Neural cell (in vitro differentiated cells): ENCODE data around the gene HUS1. TPM values are rescaled to one million over a fixed set of nuclear protein-coding genes. Genes with fewer than 3 reads are reported as not detected.
A peak's percentile ranks its signal among the peaks of the same experiment; 100 is the strongest.

ENCODE experiments used
- H2AFZ ChIP-seq: fragments of 200-600, 300-800 bp; sonication (generic), shearing (Covaris generic); 2 replicates; pipeline ENCODE4 v1.6.0; 2014; ENCODE audit warnings: low read depth, mild to moderate bottlenecking, antibody characterized with exemption, low read length, moderate library complexity
- H3F3A ChIP-seq: fragments of 200-600 bp; shearing (Covaris generic); 2 replicates; pipeline ENCODE4 v1.6.1; 2016; ENCODE audit warnings: mild to moderate bottlenecking, moderate library complexity, mixed read lengths, antibody characterized with exemption, low read length; ENCODE audit not compliant: insufficient read depth, poor library complexity, severe bottlenecking
- H3K27ac ChIP-seq: fragments of 200-600, 300-800 bp; sonication (generic), shearing (Covaris generic); 2 replicates; pipeline ENCODE4 v1.5.1; 2014; ENCODE audit warnings: mild to moderate bottlenecking, low read length, moderate library complexity
- H3K27me3 ChIP-seq: fragments of 300-800, 200-600 bp; sonication (generic), shearing (Covaris generic); 2 replicates; pipeline ENCODE4 v1.6.0; 2014; ENCODE audit warnings: mild to moderate bottlenecking, low read depth, low read length, moderate library complexity; ENCODE audit not compliant: insufficient read depth
- H3K36me3 ChIP-seq: fragments of 300-800, 200-600 bp; sonication (generic), shearing (Covaris generic); 2 replicates; pipeline ENCODE4 v1.5.1; 2014; ENCODE audit warnings: mild to moderate bottlenecking, antibody characterized with exemption, low read length, moderate library complexity; ENCODE audit not compliant: insufficient read depth
- H3K4me2 ChIP-seq: fragments of 300-800, 200-600 bp; sonication (generic), shearing (Covaris generic); 2 replicates; pipeline ENCODE4 v1.6.0; 2014; ENCODE audit warnings: mild to moderate bottlenecking, low read length
- H3K4me3 ChIP-seq: fragments of 300-800, 200-600 bp; sonication (generic), shearing (Covaris generic); 2 replicates; pipeline ENCODE4 v1.5.1; 2014; ENCODE audit warnings: mild to moderate bottlenecking, low read length, moderate library complexity
- H3K79me2 ChIP-seq: fragments of 200-600 bp; shearing (Covaris generic); replicated peaks from 2 replicates; pipeline ENCODE4 v1.6.0; 2014; ENCODE audit warnings: mild to moderate bottlenecking, low read length, moderate library complexity; ENCODE audit not compliant: insufficient read depth
- H3K9ac ChIP-seq: fragments of 300-800, 200-600 bp; sonication (generic), shearing (Covaris generic); 2 replicates; pipeline ENCODE4 v1.6.1; 2016; ENCODE audit warnings: mild to moderate bottlenecking, low read length, mixed read lengths
- H3K9me2 ChIP-seq: fragments of 200-600 bp; shearing (Covaris generic); 2 replicates; pipeline ENCODE4 v1.6.1; 2016; ENCODE audit warnings: mild to moderate bottlenecking, low read length, mixed read lengths; ENCODE audit not compliant: insufficient read depth
- H3K9me3 ChIP-seq: fragments of 200-600, 300-800 bp; sonication (generic), shearing (Covaris generic); 2 replicates; pipeline ENCODE4 v1.6.1; 2016; ENCODE audit warnings: mild to moderate bottlenecking, mixed run types, low read length, moderate library complexity, mixed read lengths
- H4K20me1 ChIP-seq: fragments of 200-600 bp; shearing (Covaris generic); 2 replicates; pipeline ENCODE4 v1.6.1; 2016; ENCODE audit warnings: mild to moderate bottlenecking, mixed run types; ENCODE audit not compliant: insufficient read depth
- EP300 ChIP-seq: fragments of 450-650 bp; conservative IDR thresholded peaks from 2 replicates; pipeline ENCODE4 v1.6.1; 2014; ENCODE audit warnings: antibody characterized with exemption, mild to moderate bottlenecking, moderate library complexity; ENCODE audit not compliant: poor library complexity, severe bottlenecking
- EZH2 ChIP-seq: fragments of 200-600, 300-800 bp; shearing (Covaris generic), sonication (generic); IDR thresholded peaks from 2 replicates; pipeline ENCODE4 v1.6.1; 2014; ENCODE audit warnings: antibody characterized with exemption, low read length, borderline replicate concordance, mild to moderate bottlenecking; ENCODE audit not compliant: insufficient read depth, poor library complexity, severe bottlenecking
- MXI1 ChIP-seq: fragments of 450-650 bp; conservative IDR thresholded peaks from 2 replicates; pipeline ENCODE4 v1.6.1; 2014; ENCODE audit warnings: antibody characterized with exemption, mild to moderate bottlenecking; ENCODE audit not compliant: poor library complexity, severe bottlenecking
- POLR2AphosphoS5 ChIP-seq: IDR thresholded peaks from 2 replicates; pipeline ENCODE4 v1.6.1; 2012
- RAD21 ChIP-seq: fragments of 450-650 bp; conservative IDR thresholded peaks from 2 replicates; pipeline ENCODE4 v1.6.1; 2014; ENCODE audit warnings: antibody characterized with exemption, mild to moderate bottlenecking, moderate library complexity
- SMC3 ChIP-seq: fragments of 450-650 bp; conservative IDR thresholded peaks from 2 replicates; pipeline ENCODE4 v1.6.1; 2014; ENCODE audit warnings: antibody characterized with exemption, mild to moderate bottlenecking, moderate library complexity; ENCODE audit not compliant: poor library complexity
- TAF1 ChIP-seq: IDR thresholded peaks from 2 replicates; pipeline ENCODE4 v1.6.1; 2012; ENCODE audit warnings: low read depth
- polyA minus RNA-seq: library from RNA; depleted of rRNA, polyadenylated mRNA; stranded (reverse); fragments of >200 nt; gene quantifications from 2 replicates; pipeline ENCODE4 v1.2.3, GENCODE V29; 2014
- polyA plus RNA-seq: library from polyadenylated mRNA; depleted of rRNA; stranded (reverse); fragments of >200 nt; gene quantifications from 2 replicates; pipeline ENCODE4 v1.2.3, GENCODE V29; 2014
- TF ChIP-seq, protein P1 (sequence below): IDR thresholded peaks from 2 replicates; pipeline ENCODE4 v1.6.1; 2012; ENCODE audit warnings: borderline replicate concordance
- TF ChIP-seq, protein P2 (sequence below): fragments of 450-650 bp; IDR thresholded peaks from 2 replicates; pipeline ENCODE4 v1.5.1; 2014; ENCODE audit warnings: antibody characterized with exemption, mild to moderate bottlenecking, moderate library complexity; ENCODE audit not compliant: poor library complexity, severe bottlenecking

HUS1 gene
- polyA plus RNA-seq (17.4 and 30.4 TPM in 2 replicates), polyA minus RNA-seq (35.8 and 37.5 TPM in 2 replicates)

DNA sequence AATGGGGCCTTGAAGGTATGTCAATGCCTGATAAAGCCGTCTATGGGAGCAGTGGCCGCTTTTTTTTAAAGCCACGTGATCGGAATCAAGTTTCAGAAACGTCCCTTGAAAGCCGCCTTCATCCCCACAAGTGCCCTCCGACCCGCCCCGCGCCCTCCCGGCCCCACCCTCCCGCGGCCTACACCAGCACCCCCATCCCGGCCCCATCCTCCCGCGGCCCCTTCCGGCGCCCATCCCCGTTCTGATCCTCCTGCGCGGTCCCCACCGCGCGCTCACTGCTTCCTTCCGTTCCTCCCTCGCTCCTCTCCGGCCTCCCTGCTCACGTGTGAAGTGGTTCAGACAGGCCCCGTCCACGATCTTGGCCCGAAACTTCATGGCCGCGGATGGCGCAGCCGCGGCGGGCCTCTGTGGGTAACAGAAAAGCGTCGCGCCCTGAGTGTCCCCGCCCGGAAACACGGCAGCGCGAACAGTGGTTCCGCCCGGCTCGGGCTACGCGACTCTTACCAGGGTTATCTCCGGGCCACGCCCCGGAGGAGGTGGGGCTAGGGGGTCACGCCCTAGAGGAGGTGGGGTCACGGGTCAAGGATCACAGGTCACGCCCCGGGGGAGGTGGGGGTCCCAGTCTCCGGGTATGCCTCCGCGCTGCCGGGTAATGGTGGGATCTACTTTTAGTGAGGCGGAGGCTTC is at the start of gene HUS1:
Gene HUS1 (minus strand): TSS at position 471 of the 687 bp plus-strand sequence. CDS start 96 bp downstream, at position 375.
- H3K9ac ChIP-seq: peak within 1 kb of the TSS; percentile 76
- H3K79me2 ChIP-seq: peaks cover 4% of the 10 kb centered on the region
- H3K4me2 ChIP-seq: peak within 1 kb of the TSS; percentile 76
- H3K27me3 ChIP-seq: no peaks in the 10 kb centered on the region
- H3K9me2 ChIP-seq: no peaks in the 10 kb centered on the region
- no peaks in the 10 kb centered on the region for H3F3A ChIP-seq
- no peaks in the 10 kb centered on the region for H4K20me1 ChIP-seq
- no peaks in the 10 kb centered on the region for H3K9me3 ChIP-seq
- TF ChIP-seq, protein P1, sequence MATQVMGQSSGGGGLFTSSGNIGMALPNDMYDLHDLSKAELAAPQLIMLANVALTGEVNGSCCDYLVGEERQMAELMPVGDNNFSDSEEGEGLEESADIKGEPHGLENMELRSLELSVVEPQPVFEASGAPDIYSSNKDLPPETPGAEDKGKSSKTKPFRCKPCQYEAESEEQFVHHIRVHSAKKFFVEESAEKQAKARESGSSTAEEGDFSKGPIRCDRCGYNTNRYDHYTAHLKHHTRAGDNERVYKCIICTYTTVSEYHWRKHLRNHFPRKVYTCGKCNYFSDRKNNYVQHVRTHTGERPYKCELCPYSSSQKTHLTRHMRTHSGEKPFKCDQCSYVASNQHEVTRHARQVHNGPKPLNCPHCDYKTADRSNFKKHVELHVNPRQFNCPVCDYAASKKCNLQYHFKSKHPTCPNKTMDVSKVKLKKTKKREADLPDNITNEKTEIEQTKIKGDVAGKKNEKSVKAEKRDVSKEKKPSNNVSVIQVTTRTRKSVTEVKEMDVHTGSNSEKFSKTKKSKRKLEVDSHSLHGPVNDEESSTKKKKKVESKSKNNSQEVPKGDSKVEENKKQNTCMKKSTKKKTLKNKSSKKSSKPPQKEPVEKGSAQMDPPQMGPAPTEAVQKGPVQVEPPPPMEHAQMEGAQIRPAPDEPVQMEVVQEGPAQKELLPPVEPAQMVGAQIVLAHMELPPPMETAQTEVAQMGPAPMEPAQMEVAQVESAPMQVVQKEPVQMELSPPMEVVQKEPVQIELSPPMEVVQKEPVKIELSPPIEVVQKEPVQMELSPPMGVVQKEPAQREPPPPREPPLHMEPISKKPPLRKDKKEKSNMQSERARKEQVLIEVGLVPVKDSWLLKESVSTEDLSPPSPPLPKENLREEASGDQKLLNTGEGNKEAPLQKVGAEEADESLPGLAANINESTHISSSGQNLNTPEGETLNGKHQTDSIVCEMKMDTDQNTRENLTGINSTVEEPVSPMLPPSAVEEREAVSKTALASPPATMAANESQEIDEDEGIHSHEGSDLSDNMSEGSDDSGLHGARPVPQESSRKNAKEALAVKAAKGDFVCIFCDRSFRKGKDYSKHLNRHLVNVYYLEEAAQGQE: no peak
- TF ChIP-seq EZH2 (no peak), RAD21 (no peak), EP300 (peak; percentile 18), SMC3 (peak; percentile 34), MXI1 (peak; percentile 59), TAF1 (no peak), POLR2AphosphoS5 (peak; percentile 55)
- TF ChIP-seq, protein P2, sequence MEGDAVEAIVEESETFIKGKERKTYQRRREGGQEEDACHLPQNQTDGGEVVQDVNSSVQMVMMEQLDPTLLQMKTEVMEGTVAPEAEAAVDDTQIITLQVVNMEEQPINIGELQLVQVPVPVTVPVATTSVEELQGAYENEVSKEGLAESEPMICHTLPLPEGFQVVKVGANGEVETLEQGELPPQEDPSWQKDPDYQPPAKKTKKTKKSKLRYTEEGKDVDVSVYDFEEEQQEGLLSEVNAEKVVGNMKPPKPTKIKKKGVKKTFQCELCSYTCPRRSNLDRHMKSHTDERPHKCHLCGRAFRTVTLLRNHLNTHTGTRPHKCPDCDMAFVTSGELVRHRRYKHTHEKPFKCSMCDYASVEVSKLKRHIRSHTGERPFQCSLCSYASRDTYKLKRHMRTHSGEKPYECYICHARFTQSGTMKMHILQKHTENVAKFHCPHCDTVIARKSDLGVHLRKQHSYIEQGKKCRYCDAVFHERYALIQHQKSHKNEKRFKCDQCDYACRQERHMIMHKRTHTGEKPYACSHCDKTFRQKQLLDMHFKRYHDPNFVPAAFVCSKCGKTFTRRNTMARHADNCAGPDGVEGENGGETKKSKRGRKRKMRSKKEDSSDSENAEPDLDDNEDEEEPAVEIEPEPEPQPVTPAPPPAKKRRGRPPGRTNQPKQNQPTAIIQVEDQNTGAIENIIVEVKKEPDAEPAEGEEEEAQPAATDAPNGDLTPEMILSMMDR: no peak
- H2AFZ ChIP-seq: peak within 1 kb of the TSS; percentile 71
- peak within 1 kb of the TSS; percentile 49 for H3K27ac ChIP-seq
- H3K4me3 ChIP-seq: peak within 1 kb of the TSS; percentile 74
- H3K36me3 ChIP-seq: peaks cover 12% of the 10 kb centered on the region

DNA sequence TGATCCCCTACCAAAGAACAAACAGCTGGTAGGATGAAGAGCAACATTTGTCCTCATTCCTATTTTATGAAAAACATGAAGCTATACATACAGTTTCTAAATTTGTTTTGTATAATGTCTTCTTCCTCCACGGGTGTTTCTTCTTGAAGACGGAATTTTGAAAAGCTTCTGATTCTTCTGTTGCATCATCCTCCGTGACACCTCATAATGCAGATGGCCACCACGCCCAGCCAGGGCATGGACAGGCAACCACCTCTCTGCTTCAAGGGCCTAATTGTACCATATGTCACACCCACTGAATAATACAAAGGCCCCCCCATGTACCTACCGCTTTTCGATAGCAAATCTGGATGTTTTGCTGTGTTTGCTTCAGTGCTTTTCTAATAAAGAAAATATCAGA is 49.5 kb upstream of the HUS1 start, which contains the start of gene SUN3:
Gene SUN3 (minus strand): TSS at position 170 of the 400 bp plus-strand sequence. CDS start 169 bp downstream, at position 1.
- no peak within 1 kb of the TSS for H3K4me2 ChIP-seq
- H2AFZ ChIP-seq: no peak within 1 kb of the TSS
- H3F3A ChIP-seq: no peaks in the 10 kb centered on the region
- H3K9ac ChIP-seq: no peak within 1 kb of the TSS
- no peaks in the 10 kb centered on the region for H3K9me3 ChIP-seq
- TF ChIP-seq, protein P2: no peak
- TF ChIP-seq EP300: no peak
- no peak for TF ChIP-seq TAF1
- no peak for TF ChIP-seq RAD21
- TF ChIP-seq MXI1: no peak
- TF ChIP-seq SMC3: no peak
- TF ChIP-seq, protein P1: no peak
- no peak for TF ChIP-seq POLR2AphosphoS5
- TF ChIP-seq EZH2: no peak
- H4K20me1 ChIP-seq: no peaks in the 10 kb centered on the region
- H3K79me2 ChIP-seq: no peaks in the 10 kb centered on the region
- H3K9me2 ChIP-seq: no peaks in the 10 kb centered on the region
- no peak within 1 kb of the TSS for H3K4me3 ChIP-seq
- H3K27me3 ChIP-seq: peaks cover 6% of the 10 kb centered on the region
- H3K27ac ChIP-seq: no peak within 1 kb of the TSS
- no peaks in the 10 kb centered on the region for H3K36me3 ChIP-seq
